Measurements from ENCODE around the gene CCDC86. TPM values are rescaled to one million over a fixed set of nuclear protein-coding genes. Genes with fewer than 3 reads are reported as not detected.

The CCDC86 gene
- total and polyA plus RNA-seq, 9 of the 15 experiments (the other 6 are each of a cell fraction or from before 2014, with no cell fraction given): 4.6 to 102 (median 25.2) TPM

DNA sequence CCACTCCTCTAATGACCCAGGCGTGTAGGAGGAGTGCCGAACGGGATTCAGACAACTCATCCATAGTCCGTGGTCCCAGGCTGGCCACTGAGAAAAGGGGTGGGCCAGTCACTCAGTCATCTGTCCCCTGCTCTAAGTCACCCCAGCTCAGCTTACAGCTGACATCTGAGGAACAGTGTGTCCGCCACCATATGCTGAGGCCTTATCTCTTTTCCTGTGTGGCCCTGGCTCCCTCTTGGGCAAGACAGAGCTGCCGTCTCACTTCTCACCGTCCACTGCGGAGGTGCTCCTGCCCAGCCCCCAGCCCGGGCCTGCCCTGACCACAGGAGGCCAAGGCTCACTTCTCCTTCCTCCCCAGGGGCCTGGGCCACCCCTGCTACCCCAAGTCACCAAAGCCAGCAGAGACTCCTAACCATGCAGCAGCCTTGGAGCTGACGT is 6.8 kb downstream of the CCDC86 start (continued):
- TF ChIP-seq, protein P1, sequence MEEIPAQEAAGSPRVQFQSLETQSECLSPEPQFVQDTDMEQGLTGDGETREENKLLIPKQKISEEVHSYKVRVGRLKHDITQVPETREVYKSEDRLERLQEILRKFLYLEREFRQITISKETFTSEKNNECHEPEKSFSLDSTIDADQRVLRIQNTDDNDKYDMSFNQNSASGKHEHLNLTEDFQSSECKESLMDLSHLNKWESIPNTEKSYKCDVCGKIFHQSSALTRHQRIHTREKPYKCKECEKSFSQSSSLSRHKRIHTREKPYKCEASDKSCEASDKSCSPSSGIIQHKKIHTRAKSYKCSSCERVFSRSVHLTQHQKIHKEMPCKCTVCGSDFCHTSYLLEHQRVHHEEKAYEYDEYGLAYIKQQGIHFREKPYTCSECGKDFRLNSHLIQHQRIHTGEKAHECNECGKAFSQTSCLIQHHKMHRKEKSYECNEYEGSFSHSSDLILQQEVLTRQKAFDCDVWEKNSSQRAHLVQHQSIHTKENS (CRISPR knock-in tag; IDR thresholded peaks at IDR 0.05): no peak
- TF ChIP-seq THRB (CRISPR knock-in tag; conservative IDR thresholded peaks at IDR 0.05) (no peak), HNRNPH1 (optimal IDR thresholded peaks at IDR 0.05; ENCODE audit: low read depth, low read length) (no peak), STAT5A (IDR thresholded peaks at IDR 0.05; ENCODE audit: borderline replicate concordance, low read length) (no peak), ZNF445 (CRISPR knock-in tag; IDR thresholded peaks at IDR 0.05; ENCODE audit: low read depth) (no peak), ZBTB12 (CRISPR knock-in tag; IDR thresholded peaks at IDR 0.05) (no peak), PCBP1 (IDR thresholded peaks at IDR 0.05; ENCODE audit: low read depth, low read length, poor library complexity, severe bottlenecking) (no peak), RUNX1 (IDR thresholded peaks at IDR 0.05; ENCODE audit: low read depth) (no peak), RCOR1 (IDR thresholded peaks at IDR 0.05; ENCODE audit: borderline replicate concordance in 1 of 2, low read depth in 2 of 2, low read length in 2 of 2) (peak in 1 of 2 experiments; percentile 40; a peak in 1 of 4 replicates), SMC3 (conservative IDR thresholded peaks at IDR 0.05; ENCODE audit: insufficient read depth, low read depth, low read length) (no peak), SMARCB1 (IDR thresholded peaks at IDR 0.05; ENCODE audit: insufficient read length, low read depth) (no peak), ZNF165 (CRISPR knock-in tag; IDR thresholded peaks at IDR 0.05; ENCODE audit: borderline replicate concordance) (no peak), NR2C2 (CRISPR knock-in tag; IDR thresholded peaks at IDR 0.05) (no peak), NR2C2 (tag; IDR thresholded peaks at IDR 0.05) (no peak), ZFP1 (CRISPR knock-in tag; IDR thresholded peaks at IDR 0.05) (no peak), CCNT2 (IDR thresholded peaks at IDR 0.05; ENCODE audit: borderline replicate concordance, extremely low read depth, insufficient read length, low read depth, low read length) (no peak), RFX7 (CRISPR knock-in tag; IDR thresholded peaks at IDR 0.05) (no peak), ZNF780A (CRISPR knock-in tag; IDR thresholded peaks at IDR 0.05) (no peak), LEF1 (IDR thresholded peaks at IDR 0.05) (no peak)
- TF ChIP-seq, protein P2, sequence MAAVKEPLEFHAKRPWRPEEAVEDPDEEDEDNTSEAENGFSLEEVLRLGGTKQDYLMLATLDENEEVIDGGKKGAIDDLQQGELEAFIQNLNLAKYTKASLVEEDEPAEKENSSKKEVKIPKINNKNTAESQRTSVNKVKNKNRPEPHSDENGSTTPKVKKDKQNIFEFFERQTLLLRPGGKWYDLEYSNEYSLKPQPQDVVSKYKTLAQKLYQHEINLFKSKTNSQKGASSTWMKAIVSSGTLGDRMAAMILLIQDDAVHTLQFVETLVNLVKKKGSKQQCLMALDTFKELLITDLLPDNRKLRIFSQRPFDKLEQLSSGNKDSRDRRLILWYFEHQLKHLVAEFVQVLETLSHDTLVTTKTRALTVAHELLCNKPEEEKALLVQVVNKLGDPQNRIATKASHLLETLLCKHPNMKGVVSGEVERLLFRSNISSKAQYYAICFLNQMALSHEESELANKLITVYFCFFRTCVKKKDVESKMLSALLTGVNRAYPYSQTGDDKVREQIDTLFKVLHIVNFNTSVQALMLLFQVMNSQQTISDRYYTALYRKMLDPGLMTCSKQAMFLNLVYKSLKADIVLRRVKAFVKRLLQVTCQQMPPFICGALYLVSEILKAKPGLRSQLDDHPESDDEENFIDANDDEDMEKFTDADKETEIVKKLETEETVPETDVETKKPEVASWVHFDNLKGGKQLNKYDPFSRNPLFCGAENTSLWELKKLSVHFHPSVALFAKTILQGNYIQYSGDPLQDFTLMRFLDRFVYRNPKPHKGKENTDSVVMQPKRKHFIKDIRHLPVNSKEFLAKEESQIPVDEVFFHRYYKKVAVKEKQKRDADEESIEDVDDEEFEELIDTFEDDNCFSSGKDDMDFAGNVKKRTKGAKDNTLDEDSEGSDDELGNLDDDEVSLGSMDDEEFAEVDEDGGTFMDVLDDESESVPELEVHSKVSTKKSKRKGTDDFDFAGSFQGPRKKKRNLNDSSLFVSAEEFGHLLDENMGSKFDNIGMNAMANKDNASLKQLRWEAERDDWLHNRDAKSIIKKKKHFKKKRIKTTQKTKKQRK (IDR thresholded peaks at IDR 0.05; ENCODE audit: borderline replicate concordance, low read depth, low read length): no peak
- TF ChIP-seq, protein P3, sequence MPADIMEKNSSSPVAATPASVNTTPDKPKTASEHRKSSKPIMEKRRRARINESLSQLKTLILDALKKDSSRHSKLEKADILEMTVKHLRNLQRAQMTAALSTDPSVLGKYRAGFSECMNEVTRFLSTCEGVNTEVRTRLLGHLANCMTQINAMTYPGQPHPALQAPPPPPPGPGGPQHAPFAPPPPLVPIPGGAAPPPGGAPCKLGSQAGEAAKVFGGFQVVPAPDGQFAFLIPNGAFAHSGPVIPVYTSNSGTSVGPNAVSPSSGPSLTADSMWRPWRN (IDR thresholded peaks at IDR 0.05; ENCODE audit: low read depth): no peak
